CD1c-positive myeloid dendritic cell (primary cell): ENCODE measurements around the gene ARHGAP8.

Experiments
- DNase-seq: peaks from one replicate; pipeline ENCODE4 v3.0.0-alpha.2; 2016; ENCODE audit errors: extremely low spot score

Gene ARHGAP8

DNA sequence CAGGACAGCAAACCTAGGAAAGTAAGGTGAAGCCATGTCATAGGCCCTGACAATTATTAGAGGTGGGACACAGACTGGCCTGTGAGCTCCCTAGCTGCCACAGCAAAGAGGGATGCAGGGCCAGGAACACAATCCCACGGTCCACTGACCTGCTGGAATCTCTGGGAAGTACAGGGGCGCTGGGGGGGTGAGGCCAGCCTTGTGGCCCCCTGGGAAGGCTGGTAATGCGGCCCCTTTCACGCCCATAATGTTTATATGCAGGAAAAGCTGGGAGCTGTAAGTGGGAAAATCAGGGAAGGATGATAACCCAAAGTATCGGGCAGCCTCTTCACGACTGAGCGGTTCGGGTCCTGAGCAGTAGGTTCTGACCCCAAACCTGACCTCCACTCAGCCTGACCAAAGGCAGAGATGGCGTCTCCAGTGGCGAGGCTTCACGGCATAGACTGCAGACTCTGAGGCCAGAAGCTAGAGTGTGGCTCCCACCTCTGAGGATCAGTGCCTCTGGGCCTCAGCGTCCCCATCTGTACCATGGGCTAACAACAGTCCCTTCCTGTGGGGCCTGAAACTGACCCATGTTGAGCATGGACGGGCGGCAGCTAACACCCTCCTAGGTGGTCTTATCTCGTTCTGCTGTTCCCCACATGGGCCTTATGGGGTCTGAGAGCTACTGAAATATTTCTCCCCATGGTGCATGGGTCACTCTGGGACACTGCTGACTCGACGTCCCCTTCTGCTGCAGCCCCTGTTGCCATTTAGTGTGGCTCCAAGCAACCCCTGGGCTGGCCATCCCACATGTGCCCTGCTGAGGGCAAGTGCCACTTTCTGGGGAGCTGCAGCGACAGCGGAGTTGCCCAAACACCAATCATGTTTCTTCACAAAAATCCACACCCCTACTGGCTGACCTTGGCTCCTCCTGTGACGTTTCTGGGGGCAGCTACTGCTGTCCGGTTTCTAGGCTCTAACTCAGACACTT, 155.7 kb downstream of the ARHGAP8 start:
- DNase-seq, result no peak

DNA sequence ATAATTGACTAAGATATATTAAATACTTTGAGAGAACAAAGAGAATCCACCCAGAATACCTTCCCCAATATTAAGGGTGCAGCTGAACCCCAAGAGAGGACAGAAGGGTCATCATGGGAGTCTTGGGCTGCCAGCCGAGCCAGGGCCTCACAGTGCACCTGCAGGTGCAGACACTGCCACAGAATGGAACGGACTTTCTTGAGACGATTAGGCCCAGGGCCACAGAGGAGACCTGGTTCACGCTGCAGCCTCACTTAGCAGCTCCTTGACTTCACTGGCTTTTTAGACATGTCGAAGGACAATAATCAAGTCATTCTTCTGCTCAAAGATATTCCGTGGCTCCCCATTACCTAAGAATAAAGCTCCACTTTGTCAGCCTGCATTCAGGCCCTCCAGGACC, 156.9 kb downstream of the ARHGAP8 start:
- no peak for DNase-seq
